Kidney epithelial cell (primary cell): ENCODE data around the gene DARS2. TPM values are rescaled to one million over a fixed set of nuclear protein-coding genes. Genes with fewer than 3 reads are reported as not detected.
"Not testable (repeated sequence)": the region's sequence is repeated elsewhere in the genome, so short reads cannot be mapped to it uniquely, and the experiment has no call there.

Source experiments
- DNase-seq: peaks from one replicate; pipeline ENCODE4 v3.0.0-alpha.2; 2010; ENCODE audit warnings: low read depth
- H3K27me3 ChIP-seq: 2 replicates; pipeline ENCODE4 v1.6.0; 2011; ENCODE audit warnings: low read length; ENCODE audit not compliant: control insufficient read depth, insufficient read depth
- H3K36me3 ChIP-seq: 2 replicates; pipeline ENCODE4 v1.5.1; 2011; ENCODE audit warnings: low read length; ENCODE audit not compliant: control insufficient read depth, insufficient read depth
- H3K4me3 ChIP-seq: 2 replicates; pipeline ENCODE4 v1.5.1; 2011; ENCODE audit warnings: low read depth, mild to moderate bottlenecking, control low read depth, low read length
- total RNA-seq: library from RNA; depleted of rRNA; stranded (reverse); fragments of >200 nt; gene quantifications from 2 replicates; pipeline ENCODE4 v1.2.3, GENCODE V29; 2015
- TF ChIP-seq, protein P1 (sequence below): IDR thresholded peaks from 2 replicates; pipeline ENCODE4 v1.5.1; 2011; ENCODE audit warnings: mild to moderate bottlenecking, moderate library complexity, low read length, control low read depth, inconsistent platforms; ENCODE audit not compliant: insufficient read depth, poor library complexity, severe bottlenecking

The DARS2 gene
- total RNA-seq, 1 donor from 2014 or later: 25.4 TPM

- Histone ChIP-seq H3K4me3 (no peak overlapping the region), H3K36me3 (peaks cover 5% of the 10 kb centered on the region), H3K27me3 (no peaks in the 10 kb centered on the region)
- no peak for DNase-seq
- TF ChIP-seq, protein P1, sequence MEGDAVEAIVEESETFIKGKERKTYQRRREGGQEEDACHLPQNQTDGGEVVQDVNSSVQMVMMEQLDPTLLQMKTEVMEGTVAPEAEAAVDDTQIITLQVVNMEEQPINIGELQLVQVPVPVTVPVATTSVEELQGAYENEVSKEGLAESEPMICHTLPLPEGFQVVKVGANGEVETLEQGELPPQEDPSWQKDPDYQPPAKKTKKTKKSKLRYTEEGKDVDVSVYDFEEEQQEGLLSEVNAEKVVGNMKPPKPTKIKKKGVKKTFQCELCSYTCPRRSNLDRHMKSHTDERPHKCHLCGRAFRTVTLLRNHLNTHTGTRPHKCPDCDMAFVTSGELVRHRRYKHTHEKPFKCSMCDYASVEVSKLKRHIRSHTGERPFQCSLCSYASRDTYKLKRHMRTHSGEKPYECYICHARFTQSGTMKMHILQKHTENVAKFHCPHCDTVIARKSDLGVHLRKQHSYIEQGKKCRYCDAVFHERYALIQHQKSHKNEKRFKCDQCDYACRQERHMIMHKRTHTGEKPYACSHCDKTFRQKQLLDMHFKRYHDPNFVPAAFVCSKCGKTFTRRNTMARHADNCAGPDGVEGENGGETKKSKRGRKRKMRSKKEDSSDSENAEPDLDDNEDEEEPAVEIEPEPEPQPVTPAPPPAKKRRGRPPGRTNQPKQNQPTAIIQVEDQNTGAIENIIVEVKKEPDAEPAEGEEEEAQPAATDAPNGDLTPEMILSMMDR: no peak
These were observed 47.0 kb downstream of the DARS2 start for GRCh38 chr1:173871500-173871899.

- TF ChIP-seq, protein P1: no peak
- Histone ChIP-seq H3K4me3 (no peak overlapping the region), H3K27me3 (no peaks in the 10 kb centered on the region), H3K36me3 (no peaks in the 10 kb centered on the region)
- DNase-seq: no peak
These were observed 52.3 kb downstream of the DARS2 start for GRCh38 chr1:173876732-173877131.

DNA sequence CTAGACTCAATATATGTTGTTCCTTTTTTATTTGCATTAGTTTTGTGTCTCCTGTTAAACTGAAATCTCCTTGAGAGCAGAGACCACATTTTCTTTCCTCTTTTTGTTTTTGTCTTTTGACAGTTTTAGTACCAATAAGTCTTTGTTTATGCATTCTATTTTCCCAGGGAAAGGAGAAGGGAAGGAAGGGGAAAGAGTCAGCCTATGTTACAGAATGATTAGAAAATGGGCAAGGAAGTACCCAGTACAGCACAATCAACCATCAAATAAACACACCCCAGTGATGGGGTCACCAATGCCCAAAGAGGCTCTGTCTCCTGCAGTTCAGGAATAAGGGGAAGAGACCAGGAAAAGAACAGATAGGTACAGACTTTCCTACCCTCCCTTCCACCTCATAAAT is 53.8 kb downstream of the DARS2 start:
- no peak overlapping the region for H3K4me3 ChIP-seq
- DNase-seq: no peak
- no peaks in the 10 kb centered on the region for H3K36me3 ChIP-seq
- H3K27me3 ChIP-seq: no peaks in the 10 kb centered on the region
- TF ChIP-seq, protein P1: no peak

- not testable (repeated sequence) for H3K4me3 ChIP-seq, H3K36me3 ChIP-seq, H3K27me3 ChIP-seq, DNase-seq
These were observed 56.6 kb downstream of the DARS2 start for GRCh38 chr1:173881117-173881516.

GRCh38 chr1:173884701-173885100 is 60.2 kb downstream of the DARS2 start:
- DNase-seq: no peak
- TF ChIP-seq, protein P1: no peak
- H3K27me3 ChIP-seq: no peaks in the 10 kb centered on the region
- peaks cover 1% of the 10 kb centered on the region for H3K36me3 ChIP-seq
- H3K4me3 ChIP-seq: no peak overlapping the region

GRCh38 chr1:173886746-173887611 is 62.5 kb downstream of the DARS2 start:
- no peak for DNase-seq
- Histone ChIP-seq H3K27me3 (no peaks in the 10 kb centered on the region), H3K36me3 (peaks cover 1% of the 10 kb centered on the region), H3K4me3 (no peak overlapping the region)
- TF ChIP-seq, protein P1: no peak
